A673 (cell line): ENCODE measurements around the gene COL5A1. TPM values are rescaled to one million over a fixed set of nuclear protein-coding genes. Genes with fewer than 3 reads are reported as not detected.

Source experiments
- BruUV-seq: library from RNA; stranded (reverse); fragments of 400-500 nt; replicated peaks from 2 replicates; lab custom pipeline; 2021; lab: Mats Ljungman, UMichigan
- CTCF ChIA-PET: fragments of 300-600 bp; sonication (Branson Sonifier 250); formaldehyde crosslinking; loops from one replicate; lab custom pipeline; 2022; ENCODE audit warnings: antibody characterized with exemption; lab: Charles Lee
- POLR2A ChIA-PET: fragments of 300-600 bp; sonication (Branson Sonifier 250); formaldehyde crosslinking; loops from one replicate; lab custom pipeline; 2022; ENCODE audit warnings: antibody characterized with exemption; ENCODE audit not compliant: low non-redundant PET; lab: Charles Lee
- DNase-seq: peaks from one replicate; pipeline ENCODE4 v3.0.0-alpha.2; 2015; ENCODE audit warnings: low spot score
- H3K27ac ChIP-seq: fragments of 200-600 bp; sonication (generic); 2 replicates; pipeline ENCODE4 v1.5.1; 2016; ENCODE audit warnings: mixed run types, low read depth, mild to moderate bottlenecking, mixed read lengths, antibody characterized with exemption, low read length; ENCODE audit not compliant: poor library complexity, severe bottlenecking
- H3K27me3 ChIP-seq: fragments of 200-600 bp; sonication (generic); replicated peaks from 2 replicates; pipeline ENCODE4 v1.6.1; 2017; ENCODE audit warnings: mixed run types, low read depth, mild to moderate bottlenecking, mixed read lengths, antibody characterized with exemption, low read length; ENCODE audit not compliant: insufficient read depth, poor library complexity
- H3K36me3 ChIP-seq: fragments of 200-600 bp; sonication (generic); 2 replicates; pipeline ENCODE4 v1.6.1; 2016; ENCODE audit warnings: mixed run types, mild to moderate bottlenecking, mixed read lengths, antibody characterized with exemption, low read length; ENCODE audit not compliant: insufficient read depth, poor library complexity, severe bottlenecking
- H3K4me1 ChIP-seq: fragments of 200-600 bp; sonication (generic); 2 replicates; pipeline ENCODE4 v1.6.1; 2017; ENCODE audit warnings: mixed run types, mild to moderate bottlenecking, mixed read lengths, antibody characterized with exemption, low read length; ENCODE audit not compliant: insufficient read depth, poor library complexity, severe bottlenecking
- H3K4me3 ChIP-seq: fragments of 200-600 bp; sonication (generic); 2 replicates; pipeline ENCODE4 v1.5.1; 2016; ENCODE audit warnings: low read depth, mixed run types, mild to moderate bottlenecking, mixed read lengths, low read length; ENCODE audit not compliant: poor library complexity, severe bottlenecking
- H3K9me3 ChIP-seq: fragments of 200-600 bp; sonication (generic); 2 replicates; pipeline ENCODE4 v1.6.1; 2016; ENCODE audit warnings: mixed run types, low read depth, mild to moderate bottlenecking, mixed read lengths, antibody characterized with exemption, low read length; ENCODE audit not compliant: poor library complexity, severe bottlenecking
- CTCF ChIP-seq: fragments of 300-800, 200-600 bp; sonication (generic); conservative IDR thresholded peaks from 2 replicates; pipeline ENCODE4 v1.5.1; 2017; ENCODE audit warnings: low read depth, mild to moderate bottlenecking, antibody characterized with exemption, low read length, moderate library complexity, mixed read lengths
- EZH2 ChIP-seq: fragments of 200-600 bp; sonication (generic); IDR thresholded peaks from 2 replicates; pipeline ENCODE4 v1.6.1; 2017; ENCODE audit warnings: borderline replicate concordance, low read depth, mild to moderate bottlenecking, mixed read lengths, antibody characterized with exemption, low read length; ENCODE audit not compliant: poor library complexity, severe bottlenecking
- intact Hi-C: fragments of 100-400 bp; cut with micrococcal nuclease; formaldehyde crosslinking; loops from one replicate; pipeline ENCODE4 v1.10.0; 2022; ENCODE audit not compliant: unreplicated experiment
- total RNA-seq: library from RNA; stranded (reverse); gene quantifications from 2 replicates; pipeline ENCODE4 v1.2.3, GENCODE V29; 2021

The COL5A1 gene
- total RNA-seq, 1 experiment from 2014 or later, result 33.6 TPM

- H3K4me3 ChIP-seq, result no peak overlapping the region
Measured at GRCh38 chr9:134630393-134630790, 11.2 kb upstream of the COL5A1 start.

GRCh38 chr9:134630861-134631260 lies 10.7 kb upstream of the COL5A1 start:
- Histone ChIP-seq H3K36me3 (no peaks in the 10 kb centered on the region), H3K27me3 (no peaks in the 10 kb centered on the region), H3K9me3 (no peaks in the 10 kb centered on the region), H3K4me1 (peaks cover 14% of the 10 kb centered on the region), H3K4me3 (no peak overlapping the region), H3K27ac (no peak overlapping the region)
- TF ChIP-seq EZH2, result no peak
- no peak for TF ChIP-seq CTCF
- no peak for DNase-seq
- no TSS peak for BruUV-seq
- CTCF ChIA-PET, result no interaction called here
- intact Hi-C loops, result no loop called here
- POLR2A ChIA-PET, result no interaction called here

More at GRCh38 chr9:134630393-134630790, 11.2 kb upstream of the COL5A1 start:
- H3K9me3 ChIP-seq, result no peaks in the 10 kb centered on the region
- no peaks in the 10 kb centered on the region for H3K36me3 ChIP-seq
- no TSS peak for BruUV-seq
- intact Hi-C loops, result no loop called here
- H3K27ac ChIP-seq, result no peak overlapping the region
- ChIA-PET POLR2A (no interaction called here), CTCF (no interaction called here)
- DNase-seq, result no peak
- H3K4me1 ChIP-seq, result peaks cover 18% of the 10 kb centered on the region
- H3K27me3 ChIP-seq, result no peaks in the 10 kb centered on the region
- TF ChIP-seq EZH2 (no peak), CTCF (no peak)

DNA sequence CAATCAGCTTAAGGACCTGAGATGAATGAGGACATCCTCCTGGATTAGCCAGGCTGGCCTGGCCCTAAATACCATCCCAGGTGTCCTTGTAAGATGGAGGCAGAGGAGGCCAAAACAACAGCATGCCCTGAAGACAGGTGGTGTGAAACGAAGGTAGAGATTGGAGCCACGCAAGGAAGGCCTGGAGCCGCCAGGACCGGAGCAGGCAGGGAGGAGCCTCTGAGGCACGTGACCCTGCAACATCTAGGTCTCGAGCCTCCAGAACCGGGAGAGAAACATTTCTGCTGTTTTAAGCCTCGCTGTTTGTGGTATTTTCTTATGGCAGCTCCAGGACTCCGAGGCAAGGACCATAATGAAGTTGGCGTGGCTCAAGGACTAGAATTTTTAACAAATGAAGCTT lies 9.7 kb upstream of the COL5A1 start:
- Histone ChIP-seq H3K36me3 (no peaks in the 10 kb centered on the region), H3K27ac (no peak overlapping the region), H3K27me3 (no peaks in the 10 kb centered on the region), H3K9me3 (no peaks in the 10 kb centered on the region), H3K4me3 (no peak overlapping the region), H3K4me1 (peaks cover 4% of the 10 kb centered on the region)
- POLR2A ChIA-PET, result no interaction called here
- BruUV-seq, result no TSS peak
- CTCF ChIA-PET, result no interaction called here
- intact Hi-C loops, result no loop called here
- DNase-seq, result no peak
- TF ChIP-seq CTCF, result no peak
- no peak for TF ChIP-seq EZH2
